ENCODE results near the gene DUT. TPM values are rescaled to one million over a fixed set of nuclear protein-coding genes. Genes with fewer than 3 reads are reported as not detected.

DUT gene
- total and polyA plus RNA-seq, 9 of the 15 experiments (the other 6 are each of a cell fraction or from before 2014, with no cell fraction given) = 13.9 to 235 (median 94.9) TPM

DNA sequence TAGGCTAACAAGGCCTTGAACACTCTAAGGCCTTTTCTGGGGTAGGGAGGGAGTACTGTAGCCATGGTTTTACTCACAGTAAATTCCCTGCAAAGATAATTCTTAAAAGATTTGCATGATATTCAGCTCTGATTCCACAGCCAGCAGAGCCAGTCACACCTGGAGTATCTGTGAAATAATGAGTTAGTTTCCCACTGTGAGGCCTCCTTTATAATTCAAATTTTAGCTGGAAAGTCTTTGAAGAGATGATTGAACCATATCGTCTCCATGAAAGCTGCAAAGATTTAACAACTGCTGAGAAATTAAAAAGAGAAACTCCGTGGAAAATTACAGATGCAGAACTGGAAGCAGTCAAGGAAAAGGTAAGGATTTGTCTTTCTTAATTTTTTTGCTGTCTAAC, 32.3 kb upstream of the DUT start (continued):
- TF ChIP-seq, protein P1, sequence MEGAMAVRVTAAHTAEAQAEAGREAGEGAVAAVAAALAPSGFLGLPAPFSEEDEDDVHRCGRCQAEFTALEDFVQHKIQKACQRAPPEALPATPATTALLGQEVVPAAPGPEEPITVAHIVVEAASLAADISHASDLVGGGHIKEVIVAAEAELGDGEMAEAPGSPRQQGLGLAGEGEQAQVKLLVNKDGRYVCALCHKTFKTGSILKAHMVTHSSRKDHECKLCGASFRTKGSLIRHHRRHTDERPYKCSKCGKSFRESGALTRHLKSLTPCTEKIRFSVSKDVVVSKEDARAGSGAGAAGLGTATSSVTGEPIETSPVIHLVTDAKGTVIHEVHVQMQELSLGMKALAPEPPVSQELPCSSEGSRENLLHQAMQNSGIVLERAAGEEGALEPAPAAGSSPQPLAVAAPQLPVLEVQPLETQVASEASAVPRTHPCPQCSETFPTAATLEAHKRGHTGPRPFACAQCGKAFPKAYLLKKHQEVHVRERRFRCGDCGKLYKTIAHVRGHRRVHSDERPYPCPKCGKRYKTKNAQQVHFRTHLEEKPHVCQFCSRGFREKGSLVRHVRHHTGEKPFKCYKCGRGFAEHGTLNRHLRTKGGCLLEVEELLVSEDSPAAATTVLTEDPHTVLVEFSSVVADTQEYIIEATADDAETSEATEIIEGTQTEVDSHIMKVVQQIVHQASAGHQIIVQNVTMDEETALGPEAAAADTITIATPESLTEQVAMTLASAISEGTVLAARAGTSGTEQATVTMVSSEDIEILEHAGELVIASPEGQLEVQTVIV (CRISPR knock-in tag; IDR thresholded peaks at IDR 0.05; ENCODE audit: borderline replicate concordance) = no peak
- TF ChIP-seq EGR1 (conservative IDR thresholded peaks at IDR 0.05) (no peak), PRPF4 (IDR thresholded peaks at IDR 0.05; ENCODE audit: insufficient read depth, low read depth, low read length, poor library complexity, severe bottlenecking) (no peak), CCNT2 (IDR thresholded peaks at IDR 0.05; ENCODE audit: borderline replicate concordance, extremely low read depth, insufficient read length, low read depth, low read length) (no peak), POLR3A (IDR thresholded peaks at IDR 0.05; ENCODE audit: borderline replicate concordance, extremely low read depth, insufficient read depth, insufficient read length) (no peak), WHSC1 (IDR thresholded peaks at IDR 0.05; ENCODE audit: low read length) (no peak), ZNF592 (IDR thresholded peaks at IDR 0.05) (no peak), ZFP36 (IDR thresholded peaks at IDR 0.05; ENCODE audit: low read depth, low read length, partially characterized antibody) (no peak)
- TF ChIP-seq, protein P2, sequence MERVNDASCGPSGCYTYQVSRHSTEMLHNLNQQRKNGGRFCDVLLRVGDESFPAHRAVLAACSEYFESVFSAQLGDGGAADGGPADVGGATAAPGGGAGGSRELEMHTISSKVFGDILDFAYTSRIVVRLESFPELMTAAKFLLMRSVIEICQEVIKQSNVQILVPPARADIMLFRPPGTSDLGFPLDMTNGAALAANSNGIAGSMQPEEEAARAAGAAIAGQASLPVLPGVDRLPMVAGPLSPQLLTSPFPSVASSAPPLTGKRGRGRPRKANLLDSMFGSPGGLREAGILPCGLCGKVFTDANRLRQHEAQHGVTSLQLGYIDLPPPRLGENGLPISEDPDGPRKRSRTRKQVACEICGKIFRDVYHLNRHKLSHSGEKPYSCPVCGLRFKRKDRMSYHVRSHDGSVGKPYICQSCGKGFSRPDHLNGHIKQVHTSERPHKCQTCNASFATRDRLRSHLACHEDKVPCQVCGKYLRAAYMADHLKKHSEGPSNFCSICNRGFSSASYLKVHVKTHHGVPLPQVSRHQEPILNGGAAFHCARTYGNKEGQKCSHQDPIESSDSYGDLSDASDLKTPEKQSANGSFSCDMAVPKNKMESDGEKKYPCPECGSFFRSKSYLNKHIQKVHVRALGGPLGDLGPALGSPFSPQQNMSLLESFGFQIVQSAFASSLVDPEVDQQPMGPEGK (CRISPR knock-in tag; IDR thresholded peaks at IDR 0.05; ENCODE audit: borderline replicate concordance) = no peak
- TF ChIP-seq, protein P3, sequence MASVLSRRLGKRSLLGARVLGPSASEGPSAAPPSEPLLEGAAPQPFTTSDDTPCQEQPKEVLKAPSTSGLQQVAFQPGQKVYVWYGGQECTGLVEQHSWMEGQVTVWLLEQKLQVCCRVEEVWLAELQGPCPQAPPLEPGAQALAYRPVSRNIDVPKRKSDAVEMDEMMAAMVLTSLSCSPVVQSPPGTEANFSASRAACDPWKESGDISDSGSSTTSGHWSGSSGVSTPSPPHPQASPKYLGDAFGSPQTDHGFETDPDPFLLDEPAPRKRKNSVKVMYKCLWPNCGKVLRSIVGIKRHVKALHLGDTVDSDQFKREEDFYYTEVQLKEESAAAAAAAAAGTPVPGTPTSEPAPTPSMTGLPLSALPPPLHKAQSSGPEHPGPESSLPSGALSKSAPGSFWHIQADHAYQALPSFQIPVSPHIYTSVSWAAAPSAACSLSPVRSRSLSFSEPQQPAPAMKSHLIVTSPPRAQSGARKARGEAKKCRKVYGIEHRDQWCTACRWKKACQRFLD (CRISPR knock-in tag; IDR thresholded peaks at IDR 0.05) = no peak
- TF ChIP-seq, protein P4, sequence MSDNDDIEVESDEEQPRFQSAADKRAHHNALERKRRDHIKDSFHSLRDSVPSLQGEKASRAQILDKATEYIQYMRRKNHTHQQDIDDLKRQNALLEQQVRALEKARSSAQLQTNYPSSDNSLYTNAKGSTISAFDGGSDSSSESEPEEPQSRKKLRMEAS (CRISPR knock-in tag; IDR thresholded peaks at IDR 0.05) = no peak
- TF ChIP-seq, protein P5, sequence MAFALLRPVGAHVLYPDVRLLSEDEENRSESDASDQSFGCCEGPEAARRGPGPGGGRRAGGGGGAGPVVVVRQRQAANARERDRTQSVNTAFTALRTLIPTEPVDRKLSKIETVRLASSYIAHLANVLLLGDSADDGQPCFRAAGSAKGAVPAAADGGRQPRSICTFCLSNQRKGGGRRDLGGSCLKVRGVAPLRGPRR (CRISPR knock-in tag; IDR thresholded peaks at IDR 0.05) = no peak

Data from K562 (cell line).